Upper lobe of left lung (tissue), 6 donors: ENCODE data around the gene C13orf46. TPM values are rescaled to one million over a fixed set of nuclear protein-coding genes. Genes with fewer than 3 reads are reported as not detected.

Experiments
- ATAC-seq, 2 donors: fragments of 200-7000 bp; cut with Tn5 transposase; one replicate each; pipeline ENCODE4 v1.9.1; 2022; ENCODE audit warnings: mild to moderate bottlenecking in 2 of 2, moderate library complexity in 2 of 2; ENCODE audit not compliant: low FRiP score in 2 of 2
- DNase-seq, 2 donors: peaks; one replicate each; pipeline ENCODE4 v3.0.0-alpha.2; 2019 to 2020
- H3K27ac ChIP-seq, 4 donors: fragments of 200-600 bp; sonication (generic); one replicate each; pipeline ENCODE4 v1.5.1; 2016 to 2019
- H3K27me3 ChIP-seq, 4 donors: fragments of 200-600 bp; sonication (generic); one replicate each; pipeline ENCODE4 v1.5.1; 2017 to 2019
- H3K36me3 ChIP-seq, 4 donors: fragments of 200-600 bp; sonication (generic); one replicate each; pipeline ENCODE4 v1.5.1; 2016 to 2019
- H3K4me1 ChIP-seq, 4 donors: fragments of 200-600 bp; sonication (generic); one replicate each; pipeline ENCODE4 v1.5.1; 2018 to 2019
- H3K4me3 ChIP-seq, 4 donors: fragments of 200-600 bp; sonication (generic); one replicate each; pipeline ENCODE4 v1.5.1; 2017 to 2019; ENCODE audit warnings: mild to moderate bottlenecking in 2 of 4, moderate library complexity in 1 of 4
- H3K9me3 ChIP-seq, 4 donors: fragments of 200-600 bp; sonication (generic); one replicate each; pipeline ENCODE4 v1.5.1; 2018 to 2019
- CTCF ChIP-seq, 6 experiments: fragments of 450-650 bp in 4 of 6; fragments of 200-600 bp in 2 of 6; sonication (generic) in 2 of 6; IDR thresholded peaks; one replicate each; pipeline ENCODE4 v1.5.1; 2016 to 2019; ENCODE audit warnings: antibody characterized with exemption in 6 of 6
- EP300 ChIP-seq, 4 donors: sonication (generic); formaldehyde crosslinking; IDR thresholded peaks; one replicate each; pipeline ENCODE4 v1.5.1; 2017; ENCODE audit warnings: antibody characterized with exemption in 4 of 4, control low read depth in 2 of 4
- POLR2A ChIP-seq, 4 donors: fragments of 450-650 bp; IDR thresholded peaks; one replicate each; pipeline ENCODE4 v1.5.1; 2016 to 2017; ENCODE audit warnings: antibody characterized with exemption in 4 of 4, mild to moderate bottlenecking in 2 of 4
- POLR2AphosphoS5 ChIP-seq, 2 donors: sonication (generic); formaldehyde crosslinking; IDR thresholded peaks; one replicate each; pipeline ENCODE4 v1.5.1; 2017; ENCODE audit warnings: antibody characterized with exemption in 2 of 2
- WGBS, 2 donors: methylation state at CpG; one replicate each; pipeline ENCODE4 v1.1.5; 2017 to 2018; 5-methylcytosine and 5-hydroxymethylcytosine counted together
- total RNA-seq, 6 donors: library from RNA; depleted of rRNA in 4 of 6; stranded (reverse); fragments of >200 nt in 4 of 6; gene quantifications; one replicate each; pipeline versions ENCODE4 v1.1.0 to v1.2.1, GENCODE V29; 2016 to 2021
- donor health status: DM: no; HTN: no; CAD: no; lungs with moderate emphysema.
- donor health status: DM: no; HTN: yes; CAD: no; lungs with severe emphysema.

The C13orf46 gene
- total RNA-seq, 6 donors from 2014 or later: 5.5 to 44.0 (median 14.7) TPM

- 78 to 98% methylated on average over 1 to 5 of the region's 5 CpGs for WGBS, 2 donors
- no peak for TF ChIP-seq POLR2AphosphoS5 (IDR thresholded peaks at IDR 0.05)
- no peak for TF ChIP-seq EP300 (IDR thresholded peaks at IDR 0.05)
- TF ChIP-seq CTCF (IDR thresholded peaks at IDR 0.05): no peak
- TF ChIP-seq POLR2A (IDR thresholded peaks at IDR 0.05): no peak
- H3K27me3 ChIP-seq: no peaks in the 10 kb centered on the region
These were observed 24.3 kb downstream of the C13orf46 start for GRCh38 chr13:113949546-113949945.

GRCh38 chr13:113948034-113948742 lies 25.7 kb downstream of the C13orf46 start:
- TF ChIP-seq POLR2AphosphoS5 (IDR thresholded peaks at IDR 0.05): no peak
- TF ChIP-seq EP300 (IDR thresholded peaks at IDR 0.05): no peak
- no peak for TF ChIP-seq CTCF (IDR thresholded peaks at IDR 0.05)
- no peak for TF ChIP-seq POLR2A (IDR thresholded peaks at IDR 0.05)
- no peak for ATAC-seq
- no peak for DNase-seq

More at GRCh38 chr13:113949546-113949945, 24.3 kb downstream of the C13orf46 start:
- no peak overlapping the region for H3K27ac ChIP-seq
- DNase-seq (no peak), ATAC-seq (no peak)
- no peak overlapping the region for H3K4me3 ChIP-seq
- H3K4me1 ChIP-seq: peaks cover 9 to 19% (median 11%) of the 10 kb centered on the region in 4 donors
- no peaks in the 10 kb centered on the region for H3K9me3 ChIP-seq
- H3K36me3 ChIP-seq: peaks cover 0 to 7% (median under 1%) of the 10 kb centered on the region in 4 donors

GRCh38 chr13:113947311-113948033 lies 26.4 kb downstream of the C13orf46 start:
- Histone ChIP-seq H3K36me3 (no peaks in the 10 kb centered on the region), H3K4me1 (peaks cover 9 to 19% (median 11%) of the 10 kb centered on the region in 4 donors), H3K9me3 (no peaks in the 10 kb centered on the region), H3K27ac (no peak overlapping the region), H3K27me3 (no peaks in the 10 kb centered on the region), H3K4me3 (no peak overlapping the region)
- peak in 1 of 2 donors; percentile 60 for ATAC-seq
- peak in 1 of 2 donors; percentile 50 for DNase-seq
- WGBS, 2 donors: 77 to 80% methylated on average over 2 to 17 of the region's 17 CpGs
- TF ChIP-seq POLR2AphosphoS5 (IDR thresholded peaks at IDR 0.05) (no peak), CTCF (IDR thresholded peaks at IDR 0.05) (peak in 5 of 6 experiments; percentile 27 to 55 (median 51)), EP300 (IDR thresholded peaks at IDR 0.05) (no peak), POLR2A (IDR thresholded peaks at IDR 0.05) (no peak)

More at GRCh38 chr13:113948034-113948742, 25.7 kb downstream of the C13orf46 start:
- 67 to 73% methylated on average over 9 to 14 of the region's 14 CpGs for WGBS, 2 donors
- Histone ChIP-seq H3K4me3 (no peak overlapping the region), H3K9me3 (no peaks in the 10 kb centered on the region), H3K4me1 (peaks cover 9 to 19% (median 11%) of the 10 kb centered on the region in 4 donors), H3K27ac (no peak overlapping the region), H3K27me3 (no peaks in the 10 kb centered on the region), H3K36me3 (no peaks in the 10 kb centered on the region)

- WGBS, 2 donors: 88 to 91% methylated on average over 8 to 23 of the region's 26 CpGs
- Histone ChIP-seq H3K9me3 (no peaks in the 10 kb centered on the region), H3K27me3 (no peaks in the 10 kb centered on the region), H3K36me3 (no peaks in the 10 kb centered on the region), H3K4me3 (no peak overlapping the region), H3K27ac (no peak overlapping the region), H3K4me1 (peaks cover 8 to 17% (median 10%) of the 10 kb centered on the region in 4 donors)
- ATAC-seq (no peak), DNase-seq (peak in 1 of 2 donors; percentile 69)
- TF ChIP-seq POLR2A (IDR thresholded peaks at IDR 0.05) (no peak), POLR2AphosphoS5 (IDR thresholded peaks at IDR 0.05) (no peak), EP300 (IDR thresholded peaks at IDR 0.05) (no peak), CTCF (IDR thresholded peaks at IDR 0.05) (no peak)
These were observed 27.3 kb downstream of the C13orf46 start for GRCh38 chr13:113946409-113947181.
